Neutrophil (primary cell): ENCODE data around the gene AGRN.

Experiments
- H3K27ac ChIP-seq: fragments of 200-600 bp; sonication (generic); 2 replicates; pipeline ENCODE4 v1.5.1; 2016; ENCODE audit warnings: mild to moderate bottlenecking, moderate library complexity
- H3K27me3 ChIP-seq: fragments of 200-600 bp; sonication (generic); 2 replicates; pipeline ENCODE4 v1.6.0; 2016; ENCODE audit warnings: mild to moderate bottlenecking
- H3K36me3 ChIP-seq: fragments of 200-600 bp; sonication (generic); 2 replicates; pipeline ENCODE4 v1.5.1; 2017
- H3K4me1 ChIP-seq, 2 experiments: fragments of 200-600 bp in 1 of 2; sonication (generic) in 1 of 2; 1 replicate in 1 of 2; 2 replicates in 1 of 2; pipeline versions ENCODE4 v1.5.1 to v1.6.1; 2013 to 2016; ENCODE audit warnings: low read depth in 1 of 2, low read length in 1 of 2, mild to moderate bottlenecking in 1 of 2, moderate library complexity in 1 of 2; ENCODE audit not compliant: control insufficient read depth in 1 of 2, insufficient read depth in 1 of 2
- H3K4me3 ChIP-seq, 2 experiments: fragments of 200-600 bp in 1 of 2; sonication (generic) in 1 of 2; 1 replicate in 1 of 2; 2 replicates in 1 of 2; pipeline ENCODE4 v1.5.1; 2013 to 2016; ENCODE audit warnings: low read depth in 1 of 2, low read length in 1 of 2, mild to moderate bottlenecking in 1 of 2, moderate library complexity in 1 of 2
- H3K9me3 ChIP-seq: fragments of 200-600 bp; sonication (generic); 2 replicates; pipeline ENCODE4 v1.5.1; 2016
- TF ChIP-seq, protein P1 (sequence below): fragments of 200-600 bp; sonication (generic); IDR thresholded peaks from 2 replicates; pipeline ENCODE4 v1.5.1; 2016; ENCODE audit warnings: antibody characterized with exemption

Gene AGRN

DNA sequence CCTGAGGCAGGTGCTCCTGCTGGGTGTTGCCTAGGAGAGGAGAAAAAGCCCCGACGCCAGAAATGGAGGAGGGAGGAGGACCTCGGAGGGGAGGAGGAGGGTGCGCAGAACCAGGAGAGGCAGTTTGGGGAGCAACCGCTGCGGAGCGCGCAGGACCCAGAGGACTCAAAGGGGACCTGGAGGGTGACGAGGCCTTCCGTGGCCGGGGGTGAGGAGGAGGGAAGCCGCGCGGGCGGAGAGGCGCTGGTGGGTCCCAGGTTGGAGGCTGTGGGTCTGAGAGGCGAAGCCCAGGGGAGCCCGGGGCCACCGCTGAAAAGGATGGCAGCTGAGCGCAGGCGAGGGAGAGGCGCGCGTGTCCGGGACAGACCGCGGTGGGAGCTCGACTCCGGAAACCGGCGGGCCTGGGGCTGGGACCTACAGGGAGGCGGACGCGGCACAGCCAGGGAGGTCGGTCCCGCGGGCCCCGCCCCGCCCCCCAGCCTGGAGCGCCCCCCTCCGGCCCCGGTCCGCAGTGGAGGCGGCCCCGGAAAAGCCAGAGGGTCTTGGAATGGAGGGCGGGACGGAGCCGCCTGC is 39.1 kb downstream of the AGRN start:
- Histone ChIP-seq H3K9me3 (no peaks in the 10 kb centered on the region), H3K27me3 (peaks cover 82% of the 10 kb centered on the region), H3K4me3 (peak overlapping the region in 1 of 2 experiments; percentile 49), H3K36me3 (no peaks in the 10 kb centered on the region), H3K4me1 (peaks cover 6 to 11% of the 10 kb centered on the region in 2 experiments), H3K27ac (no peak overlapping the region)
- TF ChIP-seq, protein P1, sequence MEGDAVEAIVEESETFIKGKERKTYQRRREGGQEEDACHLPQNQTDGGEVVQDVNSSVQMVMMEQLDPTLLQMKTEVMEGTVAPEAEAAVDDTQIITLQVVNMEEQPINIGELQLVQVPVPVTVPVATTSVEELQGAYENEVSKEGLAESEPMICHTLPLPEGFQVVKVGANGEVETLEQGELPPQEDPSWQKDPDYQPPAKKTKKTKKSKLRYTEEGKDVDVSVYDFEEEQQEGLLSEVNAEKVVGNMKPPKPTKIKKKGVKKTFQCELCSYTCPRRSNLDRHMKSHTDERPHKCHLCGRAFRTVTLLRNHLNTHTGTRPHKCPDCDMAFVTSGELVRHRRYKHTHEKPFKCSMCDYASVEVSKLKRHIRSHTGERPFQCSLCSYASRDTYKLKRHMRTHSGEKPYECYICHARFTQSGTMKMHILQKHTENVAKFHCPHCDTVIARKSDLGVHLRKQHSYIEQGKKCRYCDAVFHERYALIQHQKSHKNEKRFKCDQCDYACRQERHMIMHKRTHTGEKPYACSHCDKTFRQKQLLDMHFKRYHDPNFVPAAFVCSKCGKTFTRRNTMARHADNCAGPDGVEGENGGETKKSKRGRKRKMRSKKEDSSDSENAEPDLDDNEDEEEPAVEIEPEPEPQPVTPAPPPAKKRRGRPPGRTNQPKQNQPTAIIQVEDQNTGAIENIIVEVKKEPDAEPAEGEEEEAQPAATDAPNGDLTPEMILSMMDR: no peak

DNA sequence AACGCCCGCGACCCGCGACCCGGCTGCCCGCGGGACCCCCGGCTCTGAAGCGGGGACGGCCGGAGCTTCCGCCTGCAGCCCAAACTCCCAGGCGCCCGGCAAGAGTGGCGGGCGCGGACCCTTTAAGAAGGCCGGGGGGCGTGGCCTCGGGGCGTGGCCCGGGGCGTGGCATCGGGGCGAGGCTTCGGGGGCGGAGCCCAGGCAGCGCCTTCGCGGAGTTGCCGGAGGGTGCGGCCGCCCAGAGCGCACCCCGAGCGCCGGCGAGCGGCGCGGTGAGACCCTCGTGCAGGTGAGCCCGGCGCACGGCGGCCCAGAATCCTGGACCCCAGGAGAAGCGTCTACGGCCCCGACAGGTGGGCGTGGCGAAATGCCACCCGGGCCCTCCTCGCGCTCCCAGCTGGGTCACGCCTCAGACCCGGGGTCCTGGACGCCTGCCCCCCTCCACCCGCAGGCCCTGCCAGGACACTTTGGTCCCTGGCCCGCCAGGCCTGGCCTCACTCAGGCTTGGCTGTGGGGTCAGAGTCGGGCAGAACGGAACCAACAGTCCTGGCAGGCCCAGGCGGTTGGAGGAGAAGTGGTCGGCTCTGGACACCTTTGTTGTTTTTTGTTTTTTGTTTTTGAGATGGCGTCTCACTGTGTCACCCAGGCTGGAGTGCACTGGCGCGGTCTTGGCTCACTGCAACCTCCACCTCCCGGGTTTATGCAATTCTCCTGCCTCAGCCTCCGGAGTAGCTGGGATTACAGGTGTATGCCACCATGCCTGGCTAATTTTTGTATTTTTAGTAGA is 39.8 kb downstream of the AGRN start:
- H3K4me3 ChIP-seq: peak overlapping the region; percentile 40 to 49
- no peak overlapping the region for H3K27ac ChIP-seq
- H3K36me3 ChIP-seq: no peaks in the 10 kb centered on the region
- TF ChIP-seq, protein P1: no peak
- H3K4me1 ChIP-seq: peaks cover 6 to 11% of the 10 kb centered on the region in 2 experiments
- H3K9me3 ChIP-seq: no peaks in the 10 kb centered on the region
- peaks cover 88% of the 10 kb centered on the region for H3K27me3 ChIP-seq

DNA sequence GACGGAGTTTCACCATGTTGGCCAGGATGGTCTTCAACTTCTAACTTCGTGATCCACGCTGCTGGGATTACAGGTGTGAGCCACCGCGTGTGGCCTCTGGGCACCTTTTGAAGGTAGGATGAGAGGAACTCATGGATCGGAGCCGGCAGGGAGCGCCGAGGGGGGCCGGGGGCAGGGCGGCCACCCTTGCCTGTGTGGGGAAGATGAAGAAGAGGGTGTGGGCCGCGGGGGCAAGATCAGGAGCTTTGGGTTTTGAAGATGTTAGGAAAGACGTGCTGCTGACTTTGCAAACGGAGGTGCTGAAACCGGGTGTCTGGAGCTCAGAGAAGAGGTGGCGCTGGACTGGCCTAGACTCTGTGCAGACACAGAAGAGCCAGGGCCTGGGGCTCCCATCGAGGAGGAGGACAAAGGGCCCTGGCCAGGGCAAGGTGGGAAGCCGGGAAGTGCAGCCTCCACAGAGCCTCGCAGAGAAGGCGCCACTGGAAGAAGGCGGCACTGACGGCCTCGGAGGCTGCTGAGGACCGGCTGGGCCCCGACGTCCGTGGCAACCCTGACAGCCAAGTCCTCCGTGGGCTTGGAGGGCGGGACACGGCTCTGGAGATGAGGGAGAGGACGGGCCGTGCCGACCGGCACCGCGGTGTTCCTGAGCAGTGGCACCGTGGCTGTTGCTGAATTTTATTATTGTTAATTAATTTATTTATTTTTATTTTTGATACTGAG is 40.5 kb downstream of the AGRN start:
- peaks cover 6 to 11% of the 10 kb centered on the region in 2 experiments for H3K4me1 ChIP-seq
- no peak overlapping the region for H3K4me3 ChIP-seq
- TF ChIP-seq, protein P1: no peak
- no peaks in the 10 kb centered on the region for H3K9me3 ChIP-seq
- no peak overlapping the region for H3K27ac ChIP-seq
- H3K27me3 ChIP-seq: peaks cover 93% of the 10 kb centered on the region
- H3K36me3 ChIP-seq: no peaks in the 10 kb centered on the region

DNA sequence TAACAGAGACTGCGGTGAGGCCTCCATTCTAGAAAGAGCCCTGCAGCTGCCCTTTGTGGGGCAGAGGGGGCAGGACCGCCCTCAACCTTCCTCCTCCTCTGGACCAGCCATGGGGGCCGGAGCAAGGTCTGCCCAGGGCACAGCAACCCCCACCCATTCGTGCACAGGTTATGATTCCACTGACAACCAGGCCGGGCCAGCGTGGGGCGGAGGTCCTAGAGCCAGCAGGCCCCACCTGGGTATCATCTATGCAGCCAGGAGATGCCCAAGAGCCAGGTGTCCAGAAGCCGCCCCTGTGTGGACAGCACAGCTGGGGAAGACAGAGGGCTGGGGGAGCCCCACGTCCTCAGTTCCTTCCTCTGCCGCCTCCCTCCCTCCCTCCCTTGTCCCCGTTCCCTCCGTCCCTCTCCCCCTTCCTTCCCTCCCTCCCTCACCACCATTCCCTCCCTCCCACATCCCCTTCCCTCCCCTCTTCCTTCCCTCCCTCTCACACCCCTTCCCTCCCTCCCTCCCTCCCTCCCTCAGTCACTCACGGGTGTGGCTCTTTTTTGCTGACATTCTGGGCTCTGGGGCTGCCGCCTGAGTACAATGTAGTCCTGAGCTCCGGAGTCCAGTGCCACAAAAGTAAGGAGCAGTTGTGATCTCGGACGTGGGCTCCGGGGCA is 41.9 kb downstream of the AGRN start:
- H3K9me3 ChIP-seq: no peaks in the 10 kb centered on the region
- H3K27me3 ChIP-seq: peaks cover 97% of the 10 kb centered on the region
- no peaks in the 10 kb centered on the region for H3K36me3 ChIP-seq
- H3K4me3 ChIP-seq: no peak overlapping the region
- H3K27ac ChIP-seq: no peak overlapping the region
- H3K4me1 ChIP-seq: peaks cover 6 to 11% of the 10 kb centered on the region in 2 experiments
- TF ChIP-seq, protein P1: no peak

DNA sequence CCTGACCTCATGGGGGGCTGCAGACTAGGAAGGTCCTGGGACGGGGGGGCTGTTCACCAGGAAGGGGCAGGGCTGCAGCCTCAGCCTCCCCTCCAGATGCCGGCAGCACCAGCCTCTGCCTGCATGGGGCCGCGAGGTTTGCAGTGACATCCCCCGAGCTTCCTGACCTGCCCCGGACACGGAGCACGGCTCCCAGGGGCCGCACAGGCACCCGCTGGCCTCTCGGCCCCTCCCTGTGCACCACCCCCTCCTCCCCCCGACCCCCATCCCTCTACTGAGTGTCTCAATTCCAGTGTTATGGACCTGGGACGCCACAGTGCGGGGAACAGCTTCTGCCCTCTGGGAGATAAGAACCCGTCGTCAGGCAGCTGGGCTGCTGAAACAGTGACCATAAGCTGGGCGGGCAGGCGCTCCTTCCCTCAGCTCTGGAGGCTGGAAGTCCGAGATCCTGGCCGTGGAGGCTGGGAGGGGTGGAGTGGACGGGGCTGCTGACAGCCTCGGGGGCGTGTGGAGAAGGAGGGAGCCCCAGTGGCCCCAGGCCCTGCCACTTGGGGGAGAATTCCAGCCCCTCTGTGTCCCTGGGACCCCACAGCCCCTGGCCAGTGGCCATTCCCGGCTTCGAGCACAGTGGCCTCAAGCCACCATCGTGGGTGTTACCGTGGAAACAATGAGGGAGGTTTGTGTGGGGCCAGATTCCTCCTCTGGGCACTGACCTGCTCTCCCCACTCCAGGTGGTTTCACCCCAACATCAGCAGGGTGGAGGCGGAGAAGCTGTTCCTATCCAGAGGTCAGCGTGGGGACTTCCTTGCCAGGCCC is 42.6 kb downstream of the AGRN start:
- H3K36me3 ChIP-seq: no peaks in the 10 kb centered on the region
- TF ChIP-seq, protein P1: no peak
- no peak overlapping the region for H3K4me3 ChIP-seq
- H3K27me3 ChIP-seq: peaks cover 97% of the 10 kb centered on the region
- H3K4me1 ChIP-seq: peaks cover 6 to 11% of the 10 kb centered on the region in 2 experiments
- H3K27ac ChIP-seq: no peak overlapping the region
- no peaks in the 10 kb centered on the region for H3K9me3 ChIP-seq
